ENCODE results near the gene ZNF814.
"Not testable (repeated sequence)": the region's sequence is repeated elsewhere in the genome, so short reads cannot be mapped to it uniquely, and the experiment has no call there.

The ZNF814 gene

GRCh38 chr19:57888560-57889231 lies at the start of gene ZNF814:
ZNF814 (minus strand) TSS chr19:57889037; CDS start chr19:57888802, 235 bp downstream.
- peak; percentile 64 to 79 (median 76) for DNase-seq (ENCODE audit: low read depth in 2 of 3, low spot score in 1 of 3)

DNA sequence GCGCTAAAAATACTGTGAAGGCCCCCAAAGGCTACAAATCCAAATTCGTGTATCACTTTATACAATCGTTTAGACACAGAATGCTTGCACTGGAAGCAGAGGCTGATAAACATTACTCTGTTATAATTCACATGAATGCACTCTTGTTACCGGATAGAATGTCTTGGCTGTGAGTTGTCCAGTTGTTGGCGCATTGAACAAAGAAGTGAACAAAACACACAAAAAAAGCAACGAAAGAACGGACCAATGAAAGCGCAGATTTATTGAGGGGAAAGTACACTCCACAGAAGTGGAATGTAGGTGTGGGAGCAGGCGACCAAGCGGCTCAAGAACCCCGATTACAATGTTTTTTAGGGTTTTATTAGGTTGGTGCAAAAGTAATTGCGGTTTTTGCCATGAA lies 46.9 kb upstream of the ZNF814 start:
- DNase-seq (ENCODE audit: low read depth in 2 of 3, low spot score in 1 of 3) = no peak

GRCh38 chr19:57934820-57935665 lies 46.2 kb upstream of the ZNF814 start, which contains the start of gene ZNF418:
ZNF418 (minus strand) TSS chr19:57935402; CDS start chr19:57933822, 1,580 bp downstream.
- peak in 2 of 3 donors; percentile 7 to 21 for DNase-seq (ENCODE audit: low read depth in 2 of 3, low spot score in 1 of 3)

- DNase-seq (ENCODE audit: low read depth in 2 of 3, low spot score in 1 of 3) = no peak
Measured at GRCh38 chr19:57927587-57927986, 38.8 kb upstream of the ZNF814 start.

DNA sequence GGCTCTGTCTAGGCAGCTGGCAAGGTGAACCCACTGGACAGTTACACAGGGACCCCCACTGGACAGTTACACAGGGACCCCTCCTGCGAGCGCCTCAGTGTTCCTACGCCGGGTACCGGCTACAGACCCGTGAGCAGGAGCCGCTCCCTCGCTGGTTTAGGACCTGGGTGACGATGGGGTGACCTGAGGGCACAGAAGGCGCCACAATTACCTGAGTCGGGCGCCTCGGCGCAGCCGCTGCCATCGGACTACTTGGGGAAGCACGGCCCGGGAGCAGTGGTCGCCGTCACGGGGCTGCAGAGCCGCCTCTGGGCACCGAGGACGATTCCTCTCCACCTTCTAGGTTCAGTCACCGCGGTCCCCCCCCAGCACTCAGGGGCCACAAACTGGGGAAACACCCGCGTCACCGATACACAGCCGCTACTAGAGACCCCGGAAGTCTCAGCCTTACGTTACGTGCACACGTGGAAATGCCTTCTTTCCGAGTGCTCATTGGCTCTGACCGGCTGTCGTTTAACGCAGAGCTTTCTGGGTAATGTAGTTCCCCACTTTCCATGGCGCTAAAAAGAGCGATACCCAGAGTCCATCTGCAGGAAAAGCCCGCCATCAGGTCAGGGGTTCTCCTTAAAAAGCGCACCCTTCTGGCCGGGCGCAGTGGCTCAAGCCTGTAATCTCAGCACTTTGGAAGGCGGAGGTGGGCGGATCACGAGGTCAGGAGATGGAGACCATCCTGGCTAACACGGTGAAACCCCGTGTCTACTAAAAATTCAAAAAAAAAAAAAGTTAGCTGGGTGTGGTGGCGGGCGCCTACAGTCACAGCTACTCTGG lies 27.5 kb upstream of the ZNF814 start, which contains the start of gene ZNF417:
Gene ZNF417 (minus strand): TSS at position 425 of the 828 bp plus-strand sequence. CDS start 181 bp downstream, at position 244.
- peak; percentile 61 to 77 (median 73) for DNase-seq (ENCODE audit: low read depth in 2 of 3, low spot score in 1 of 3)

DNA sequence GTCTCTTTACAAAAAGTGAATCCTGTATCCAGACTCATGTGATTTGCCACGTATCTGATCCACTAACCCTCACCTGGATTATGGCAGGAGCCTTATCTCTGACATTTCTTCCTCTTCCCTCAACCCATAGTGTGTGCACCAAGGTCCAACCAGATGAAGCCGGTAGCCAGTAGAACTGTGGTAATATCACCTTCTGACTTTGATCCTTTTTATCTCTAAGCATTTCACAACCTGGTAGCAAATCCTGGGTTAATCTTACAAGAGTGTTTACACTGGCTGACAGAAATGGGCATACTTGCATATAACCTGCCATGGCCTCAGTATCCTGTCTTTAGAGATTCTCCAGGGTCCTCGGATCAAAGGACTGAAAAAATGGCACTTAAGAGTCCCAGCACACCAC lies 25.7 kb upstream of the ZNF814 start:
- DNase-seq (ENCODE audit: low read depth in 2 of 3, low spot score in 1 of 3) = no peak

DNA sequence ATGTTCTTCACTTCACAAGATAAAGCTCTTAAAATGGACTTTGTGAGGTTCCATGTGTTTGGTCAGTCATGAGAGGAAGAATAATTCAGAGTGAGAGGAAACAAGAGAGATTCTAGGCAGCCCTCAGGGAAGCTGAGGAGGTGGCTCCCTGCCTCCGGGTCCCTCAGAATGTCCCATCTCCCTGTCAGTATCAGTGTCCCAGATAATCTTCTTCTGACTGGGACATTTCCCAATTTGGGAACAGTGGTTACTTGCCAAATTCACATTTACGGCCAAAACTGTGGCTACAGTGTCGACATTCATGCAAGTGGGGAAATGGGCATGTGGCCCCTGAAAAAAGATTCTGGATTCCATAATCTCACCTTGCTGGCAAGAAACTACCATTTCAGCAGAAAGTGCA lies 18.6 kb upstream of the ZNF814 start:
- DNase-seq (ENCODE audit: low read depth in 2 of 3, low spot score in 1 of 3) = no peak

- no peak for DNase-seq (ENCODE audit: low read depth in 2 of 3, low spot score in 1 of 3)
Measured at GRCh38 chr19:57905258-57905657, 16.4 kb upstream of the ZNF814 start.

DNA sequence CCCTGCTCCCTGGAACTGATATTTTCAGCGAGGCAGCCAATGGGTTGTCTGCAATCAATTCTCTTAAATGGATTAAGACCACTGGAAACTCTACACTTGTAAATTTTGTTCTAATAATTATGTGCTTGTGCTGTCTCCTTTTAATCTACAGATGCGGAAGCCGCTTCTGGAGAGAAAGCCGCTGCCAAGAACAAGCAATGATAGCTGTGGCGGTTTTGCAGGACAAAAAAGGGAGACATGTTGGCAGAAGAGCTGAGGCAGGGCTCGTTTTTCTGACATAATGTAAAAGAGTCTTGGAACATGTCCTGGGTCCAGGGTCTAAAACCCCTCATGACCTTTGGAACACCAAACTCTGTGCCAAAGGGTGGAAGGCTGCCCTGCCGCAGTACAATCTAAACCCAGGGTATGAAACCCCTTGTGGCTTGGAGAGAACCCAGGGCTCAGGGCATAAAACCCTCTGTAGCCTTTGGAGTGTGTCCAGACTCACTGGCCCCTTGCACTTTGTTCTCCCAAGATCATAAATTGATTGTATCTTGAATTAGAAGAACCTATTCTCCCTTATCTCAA lies 14.9 kb upstream of the ZNF814 start:
- DNase-seq (ENCODE audit: low read depth in 2 of 3, low spot score in 1 of 3) = no peak

DNA sequence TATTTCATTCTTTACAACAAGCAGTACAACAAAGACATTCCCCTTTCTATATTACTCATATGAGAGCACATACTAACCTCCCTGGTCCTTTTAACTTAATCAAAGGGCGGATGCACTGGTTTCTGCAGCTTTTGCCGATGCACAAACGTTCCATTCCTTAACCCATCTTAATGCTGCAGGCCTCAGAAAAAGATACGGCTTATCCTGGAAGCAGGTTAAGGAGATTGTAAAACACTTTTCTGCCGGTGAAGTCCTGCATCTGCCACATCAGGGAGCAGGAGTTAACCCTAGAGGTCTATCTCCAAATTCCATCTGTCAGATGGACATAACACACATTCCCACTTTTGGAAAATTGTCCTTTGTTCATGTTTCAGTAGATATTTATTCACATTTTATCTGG lies 11.5 kb upstream of the ZNF814 start:
- no peak for DNase-seq (ENCODE audit: low read depth in 2 of 3, low spot score in 1 of 3)

GRCh38 chr19:57890706-57891105 lies 1.9 kb upstream of the ZNF814 start:
- not testable (repeated sequence) for DNase-seq (ENCODE audit: low read depth in 2 of 3, low spot score in 1 of 3)

- DNase-seq (ENCODE audit: low read depth in 2 of 3, low spot score in 1 of 3) = no peak
Measured at GRCh38 chr19:57888107-57888559, 704 bp downstream of the ZNF814 start.

GRCh38 chr19:57887195-57887941 lies 1.5 kb downstream of the ZNF814 start:
- no peak for DNase-seq (ENCODE audit: low read depth in 2 of 3, low spot score in 1 of 3)

- DNase-seq (ENCODE audit: low read depth in 2 of 3, low spot score in 1 of 3) = no peak
Measured at GRCh38 chr19:57886046-57886445, 2.8 kb downstream of the ZNF814 start.

DNA sequence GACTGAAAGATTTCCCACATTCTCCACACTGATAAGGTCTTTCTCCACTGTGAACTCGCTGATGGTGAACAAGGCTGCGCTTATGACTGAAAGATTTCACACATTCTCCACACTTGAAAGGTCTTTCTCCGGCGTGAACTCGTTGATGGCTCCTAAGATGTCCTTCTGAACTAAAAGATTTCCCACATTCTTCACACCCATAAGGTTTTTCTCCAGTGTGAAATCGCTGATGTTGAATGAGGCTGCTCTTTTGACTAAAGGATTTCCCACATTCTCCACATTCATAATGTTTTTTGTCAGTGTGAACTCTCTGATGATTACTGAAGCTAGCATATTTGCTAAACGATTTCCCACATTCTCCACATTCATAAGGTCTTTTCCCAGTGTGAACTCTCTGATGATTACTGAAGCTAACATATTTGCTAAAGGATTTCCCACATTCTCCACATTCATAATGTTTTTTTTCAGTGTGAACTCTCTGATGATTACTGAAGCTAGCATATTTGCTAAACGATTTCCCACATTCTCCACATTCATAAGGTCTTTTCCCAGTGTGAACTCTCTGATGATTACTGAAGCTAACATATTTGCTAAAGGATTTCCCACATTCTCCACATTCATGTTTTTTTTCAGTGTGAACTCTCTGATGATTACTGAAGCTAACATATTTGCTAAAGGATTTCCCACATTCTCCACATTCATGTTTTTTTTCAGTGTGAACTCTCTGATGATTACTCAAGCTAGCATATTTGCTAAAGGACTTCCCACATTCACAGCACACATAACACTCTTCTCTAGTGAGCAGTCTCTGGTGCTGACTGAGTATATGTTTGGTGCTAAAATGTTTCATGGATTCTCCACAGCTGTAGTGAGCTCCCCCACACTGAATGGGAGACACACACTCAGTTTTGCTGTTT lies 14.7 kb downstream of the ZNF814 start:
- DNase-seq (ENCODE audit: low read depth in 2 of 3, low spot score in 1 of 3) = not testable (repeated sequence)

DNA sequence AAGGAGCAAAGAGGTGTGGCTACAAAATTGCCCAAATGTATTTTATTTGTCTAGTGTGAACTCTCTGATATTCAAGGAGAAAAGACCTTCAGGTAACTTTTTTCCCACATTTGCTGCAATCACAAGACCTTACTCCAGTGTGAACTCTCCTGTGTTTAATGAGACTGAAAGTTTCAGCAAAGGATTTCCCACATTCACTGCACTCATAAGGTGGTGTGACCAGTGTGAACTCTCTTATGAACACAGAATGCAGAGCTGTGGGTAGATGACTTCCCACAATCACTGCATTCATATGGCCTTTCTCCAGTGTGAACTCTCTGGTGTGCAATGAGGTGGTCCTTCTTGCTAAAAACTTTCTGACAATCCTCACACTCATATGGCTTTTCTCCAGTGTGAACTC lies 16.4 kb downstream of the ZNF814 start:
- no peak for DNase-seq (ENCODE audit: low read depth in 2 of 3, low spot score in 1 of 3)

DNA sequence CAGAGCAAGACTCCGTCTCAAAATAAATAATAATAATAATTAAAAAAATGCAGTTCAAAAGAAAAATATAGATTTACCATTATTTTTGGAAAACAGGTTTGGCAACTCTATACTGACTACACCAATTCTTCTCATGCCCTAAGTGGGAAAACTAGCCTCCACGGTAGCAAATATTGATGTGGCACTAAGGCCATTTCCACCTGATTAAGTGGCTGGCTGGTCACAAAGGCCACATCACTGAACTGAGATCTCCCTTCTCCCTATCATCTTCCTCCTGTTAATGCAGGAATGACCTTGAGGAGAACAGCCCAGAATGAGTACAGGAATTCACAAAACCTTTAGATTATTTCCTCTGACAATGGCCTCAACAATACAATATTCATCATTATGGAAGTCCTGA lies 18.6 kb downstream of the ZNF814 start:
- no peak for DNase-seq (ENCODE audit: low read depth in 2 of 3, low spot score in 1 of 3)

- DNase-seq (ENCODE audit: low read depth in 2 of 3, low spot score in 1 of 3) = not testable (repeated sequence)
Measured at GRCh38 chr19:57869655-57870054, 19.2 kb downstream of the ZNF814 start.

DNA sequence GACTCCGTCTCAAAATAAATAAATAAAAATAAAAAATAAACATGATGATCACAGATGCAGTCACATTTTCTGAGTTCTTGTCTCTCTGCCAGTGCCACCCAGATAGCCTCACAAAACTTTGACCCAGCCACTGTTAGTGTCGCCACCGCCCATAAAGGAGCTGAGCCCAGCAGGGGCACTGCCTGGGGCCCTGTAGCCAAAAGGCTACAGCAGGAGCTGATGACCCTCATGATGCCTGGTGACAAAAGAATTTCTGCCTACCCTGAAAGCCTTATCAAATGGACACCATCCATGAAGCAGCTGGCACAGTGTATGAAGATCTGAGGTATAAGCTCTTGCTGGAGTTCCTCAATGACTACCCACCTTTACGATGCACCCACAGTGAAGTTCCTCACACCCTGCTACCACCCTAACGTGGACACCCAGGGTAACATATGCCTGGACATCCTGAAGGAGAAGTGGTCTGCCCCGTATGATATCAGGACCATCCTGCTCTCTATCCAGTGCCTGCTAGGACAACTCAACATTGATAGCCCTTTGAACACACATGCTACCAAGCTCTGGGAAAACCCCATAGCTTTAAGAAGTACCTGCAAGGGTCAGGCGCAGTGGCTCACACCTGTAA lies 20.9 kb downstream of the ZNF814 start:
- DNase-seq (ENCODE audit: low read depth in 2 of 3, low spot score in 1 of 3) = no peak
